ENCODE results near the gene NADSYN1.

GRCh38 chr11:71447791-71448256, 5.2 kb upstream of the NADSYN1 start:
- TF ChIP-seq FOXM1 (IDR thresholded peaks at IDR 0.05; ENCODE audit: borderline replicate concordance, low read depth): no peak
- no peak for TF ChIP-seq EGR1 (IDR thresholded peaks at IDR 0.05)
- no peak for TF ChIP-seq TCF12 (IDR thresholded peaks at IDR 0.05; ENCODE audit: low read depth)
- TF ChIP-seq CEBPB (IDR thresholded peaks at IDR 0.05): no peak
- no peak for TF ChIP-seq RAD21 (IDR thresholded peaks at IDR 0.05; ENCODE audit: low read depth)
- TF ChIP-seq NFIC (IDR thresholded peaks at IDR 0.05): no peak
- no peak for TF ChIP-seq EP300 (IDR thresholded peaks at IDR 0.05; ENCODE audit: borderline replicate concordance)
- TF ChIP-seq, protein P1, sequence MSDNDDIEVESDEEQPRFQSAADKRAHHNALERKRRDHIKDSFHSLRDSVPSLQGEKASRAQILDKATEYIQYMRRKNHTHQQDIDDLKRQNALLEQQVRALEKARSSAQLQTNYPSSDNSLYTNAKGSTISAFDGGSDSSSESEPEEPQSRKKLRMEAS (IDR thresholded peaks at IDR 0.05): no peak
- no peak for TF ChIP-seq YY1 (IDR thresholded peaks at IDR 0.05; ENCODE audit: low read depth)

Measured in Ishikawa (cell line).